Activated naive CD4-positive, alpha-beta T cell treated with anti-CD3 and anti-CD28 coated beads, Interleukin-2, amount 50 U/mL, for 16 hours (primary cell): ENCODE data around the gene SLIT1.
A peak's percentile ranks its signal among the peaks of the same experiment; 100 is the strongest.

Source experiments
- DNase-seq: peaks from one replicate; pipeline ENCODE4 v3.0.0-alpha.2; 2020

SLIT1 gene

GRCh38 chr10:97078261-97078937 is 107.4 kb downstream of the SLIT1 start:
- DNase-seq, result no peak

DNA sequence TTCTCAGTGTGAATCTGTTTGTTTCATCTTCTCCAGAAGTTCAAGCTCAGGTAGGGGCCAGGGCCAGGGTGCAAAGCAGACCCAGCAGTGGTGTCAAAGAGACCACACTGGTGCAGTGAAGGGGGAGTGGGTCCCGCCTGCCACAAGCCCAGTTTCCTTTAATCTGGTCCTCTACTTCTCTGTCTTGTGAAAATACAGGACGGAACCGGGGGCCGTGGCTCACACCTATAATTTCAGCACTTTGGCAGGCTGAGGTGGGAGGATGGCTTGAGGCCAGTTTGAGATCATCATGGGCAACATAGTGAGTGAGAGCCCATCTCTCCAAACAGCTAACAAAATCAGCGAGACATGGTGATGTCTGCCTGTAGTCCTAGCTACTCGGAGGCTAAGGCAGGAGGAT is 109.0 kb downstream of the SLIT1 start:
- no peak for DNase-seq

- DNase-seq, result no peak
Observed at GRCh38 chr10:97075961-97076525, 109.7 kb downstream of the SLIT1 start.

GRCh38 chr10:97075421-97075820 is 110.3 kb downstream of the SLIT1 start:
- no peak for DNase-seq

- DNase-seq, result no peak
Observed at GRCh38 chr10:97074256-97075145, 111.3 kb downstream of the SLIT1 start.

- DNase-seq, result peak; percentile 79
Observed at GRCh38 chr10:97072851-97073665, 112.7 kb downstream of the SLIT1 start.

GRCh38 chr10:97071496-97071895 is 114.3 kb downstream of the SLIT1 start:
- DNase-seq, result no peak

DNA sequence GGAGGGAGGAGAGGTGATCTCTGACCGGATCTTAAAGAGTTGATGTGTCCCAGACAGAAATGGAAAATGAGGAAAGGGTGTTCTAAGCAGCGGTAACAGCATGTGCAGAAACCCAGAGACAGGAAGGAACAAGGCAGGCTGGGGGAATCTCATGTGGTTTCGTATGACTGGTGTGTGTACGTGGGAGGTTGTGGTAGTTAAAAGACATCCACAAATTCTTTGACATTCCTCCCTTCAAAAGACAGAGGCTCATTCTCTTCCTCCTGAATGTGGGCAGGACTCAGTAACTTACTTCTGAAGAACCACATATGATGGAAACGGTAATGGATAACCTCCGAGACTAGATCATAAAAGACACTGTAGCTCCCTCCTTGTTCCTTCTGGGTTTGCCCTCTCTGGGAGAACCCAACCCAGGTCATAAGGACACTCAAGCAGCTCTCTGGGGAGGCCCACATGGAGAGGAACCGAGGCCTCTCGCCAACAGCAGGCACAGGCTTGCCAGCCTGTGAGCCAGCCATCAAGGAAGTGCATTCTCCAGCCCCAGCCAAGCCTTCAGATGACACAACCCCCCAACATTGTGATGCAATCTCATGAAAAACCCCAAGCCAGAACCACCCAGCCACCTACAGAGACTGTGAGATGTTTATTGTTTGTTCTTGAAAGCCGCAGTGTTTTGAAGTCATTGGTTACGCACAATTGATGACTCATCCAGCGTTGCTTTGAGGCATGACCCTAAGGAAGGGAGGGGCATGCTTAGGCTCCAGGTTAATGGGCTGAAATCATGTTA is 116.0 kb downstream of the SLIT1 start:
- no peak for DNase-seq

GRCh38 chr10:97069026-97069425 is 116.7 kb downstream of the SLIT1 start:
- no peak for DNase-seq

- no peak for DNase-seq
Observed at GRCh38 chr10:97067716-97068391, 117.9 kb downstream of the SLIT1 start.

GRCh38 chr10:97066877-97067555 is 118.7 kb downstream of the SLIT1 start:
- DNase-seq, result no peak

DNA sequence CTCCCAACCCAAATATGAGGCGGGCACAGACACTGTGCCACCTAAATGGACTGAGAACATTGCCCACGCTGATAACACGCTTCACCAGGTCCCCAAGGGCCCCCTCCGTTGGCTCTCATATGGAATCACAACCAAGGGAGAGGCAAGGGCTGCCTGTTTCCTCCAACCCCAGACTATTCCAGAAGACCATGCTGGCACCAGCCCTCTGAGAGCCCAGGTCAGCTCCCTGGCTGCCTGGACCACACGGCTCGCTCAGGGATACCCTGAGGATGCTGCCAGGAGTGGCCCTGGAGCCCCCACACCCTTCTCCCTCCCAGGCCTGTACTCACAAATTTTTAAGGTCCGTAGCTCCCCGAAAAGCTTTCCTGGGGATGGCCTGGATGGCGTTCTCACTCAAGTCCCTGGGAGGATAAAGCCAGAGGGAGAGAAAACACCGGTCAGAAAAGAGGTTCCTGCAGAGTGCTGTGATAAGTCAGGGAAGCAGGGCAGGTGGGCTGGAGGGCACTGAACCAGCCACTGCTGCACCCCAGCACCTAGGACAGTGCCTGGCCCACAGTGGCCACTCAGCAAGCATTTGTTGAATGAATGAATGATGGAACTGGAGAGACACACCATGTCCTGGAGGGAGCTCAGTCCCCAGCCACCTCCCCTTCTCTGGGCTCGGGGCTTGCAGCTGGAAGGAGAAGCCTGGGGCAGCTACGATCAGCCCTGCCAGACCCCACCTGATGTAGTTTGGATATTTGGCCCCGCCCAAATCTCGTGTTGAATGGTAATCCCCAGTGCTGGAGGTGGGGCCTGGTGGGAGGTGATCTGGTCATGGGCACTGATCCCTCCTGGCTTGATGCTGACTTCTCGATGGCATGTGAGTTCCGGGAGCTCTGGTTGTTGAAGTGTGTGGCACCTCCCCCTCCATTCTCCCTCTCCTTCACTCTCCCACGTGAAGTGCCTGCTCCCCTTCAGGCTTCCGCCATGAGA is 119.8 kb downstream of the SLIT1 start:
- DNase-seq, result no peak

GRCh38 chr10:97065128-97065527 is 120.6 kb downstream of the SLIT1 start:
- DNase-seq, result no peak

DNA sequence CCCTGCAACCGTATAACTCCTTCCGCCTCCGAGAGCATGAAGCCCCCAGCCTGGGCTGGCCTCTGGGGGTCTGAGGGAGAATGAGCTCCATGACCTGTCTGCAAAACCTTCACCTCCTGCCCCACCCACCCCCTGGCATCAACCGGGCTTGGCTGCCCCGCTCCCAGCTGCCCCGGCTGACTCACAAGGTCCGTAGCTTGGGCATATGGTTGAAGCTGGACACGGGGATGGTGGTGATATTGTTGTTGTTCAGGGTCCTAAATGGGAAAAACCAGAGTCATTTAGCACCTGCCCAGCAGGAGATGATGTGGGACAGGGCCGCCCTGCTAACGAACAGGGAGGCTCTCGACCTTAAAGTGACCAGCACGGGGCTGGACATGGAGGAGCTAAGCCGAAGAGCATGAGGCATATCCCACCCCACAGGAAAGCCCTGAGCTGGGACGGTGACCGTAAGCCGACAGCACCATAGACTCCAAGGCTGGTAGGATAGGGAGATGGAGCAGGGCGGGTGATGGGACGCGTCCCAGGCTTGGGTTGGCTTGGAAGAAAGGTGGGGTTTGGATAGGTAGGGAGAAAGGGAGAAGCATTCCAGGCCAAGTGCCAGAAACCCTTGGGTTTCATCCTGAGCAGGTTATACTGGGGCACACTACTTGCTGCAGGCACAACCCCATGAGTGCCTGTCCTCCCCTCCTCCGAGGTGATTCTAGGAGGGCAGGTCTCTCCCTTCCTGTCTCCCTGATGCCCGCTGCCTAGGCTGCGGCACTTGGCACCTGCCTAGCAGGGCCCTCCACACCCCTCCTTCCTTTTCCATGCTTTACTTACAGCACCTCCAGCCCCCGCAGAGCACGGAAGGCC is 121.5 kb downstream of the SLIT1 start:
- DNase-seq, result no peak

DNA sequence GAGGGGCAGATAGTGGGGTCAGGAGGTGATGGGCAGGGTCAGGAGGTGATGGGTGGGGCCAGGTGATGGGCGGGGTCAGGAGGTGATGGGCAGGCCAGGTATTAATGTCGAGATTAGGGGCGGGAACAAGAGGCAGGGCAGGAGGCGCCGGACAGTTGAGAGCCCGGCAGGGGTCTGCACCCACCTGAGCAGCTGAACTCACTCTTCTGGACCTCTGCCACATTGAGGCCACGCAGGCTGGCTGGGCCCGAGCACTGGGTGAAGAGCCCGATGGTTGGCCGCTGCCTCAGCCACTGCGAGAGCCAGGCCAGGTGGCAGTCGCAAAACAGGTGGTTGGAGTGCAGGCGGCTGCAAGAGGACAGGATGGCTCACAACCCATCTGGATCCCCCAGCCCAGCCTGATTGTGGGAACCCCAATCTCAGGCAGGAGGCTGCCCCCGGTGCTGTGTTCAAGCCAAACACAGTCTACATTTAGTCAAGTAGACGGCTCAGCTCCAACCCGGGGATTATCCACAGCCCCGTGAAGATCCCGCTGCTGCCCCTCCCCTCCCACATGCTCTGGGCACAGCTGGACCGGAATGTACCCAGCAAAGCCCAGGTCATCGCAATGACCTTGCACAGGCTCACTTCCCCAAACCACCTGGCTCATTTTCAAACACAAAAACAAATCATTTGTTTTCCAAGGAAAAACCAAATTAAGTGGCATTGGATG is 122.3 kb downstream of the SLIT1 start:
- no peak for DNase-seq

- DNase-seq, result no peak
Observed at GRCh38 chr10:97062456-97062855, 123.3 kb downstream of the SLIT1 start.

DNA sequence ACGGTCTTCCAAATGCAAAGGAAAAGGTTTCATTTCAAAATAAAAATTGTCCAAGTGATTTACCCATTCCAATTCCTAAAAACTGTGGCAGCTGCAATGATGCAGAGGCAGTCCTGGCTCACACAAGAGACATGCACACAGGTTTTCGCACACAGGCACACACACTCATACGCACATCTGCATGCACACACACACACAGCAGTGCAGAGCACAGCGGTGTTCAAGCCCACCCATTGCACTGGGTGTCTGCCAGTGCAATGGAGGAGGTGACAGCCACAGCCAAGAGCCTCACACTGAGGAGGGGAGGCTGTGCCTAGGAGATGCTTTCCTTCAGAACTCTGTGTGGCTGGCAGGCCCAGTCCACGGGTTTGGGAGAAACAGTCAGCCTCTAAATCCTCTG is 123.7 kb downstream of the SLIT1 start:
- DNase-seq, result no peak

GRCh38 chr10:97061423-97061822 is 124.3 kb downstream of the SLIT1 start:
- no peak for DNase-seq
